OCI-LY1 (cell line): ENCODE measurements around the gene BRF1.

Experiments used
- H2AFZ ChIP-seq: fragments of 200-600 bp; sonication (generic), shearing (Covaris generic); 2 replicates; pipeline ENCODE4 v1.6.0; 2014; ENCODE audit warnings: antibody characterized with exemption, mild to moderate bottlenecking, low read length
- H3F3A ChIP-seq: fragments of 200-600 bp; sonication (generic), shearing (Covaris generic); 2 replicates; pipeline ENCODE4 v1.6.0; 2014; ENCODE audit warnings: mild to moderate bottlenecking, antibody characterized with exemption, low read length, moderate library complexity; ENCODE audit not compliant: insufficient read depth
- H3K27ac ChIP-seq: fragments of 200-600 bp; sonication (generic); 2 replicates; pipeline ENCODE4 v1.5.1; 2014; ENCODE audit warnings: low read length, mixed run types, mild to moderate bottlenecking, low read depth; ENCODE audit not compliant: poor library complexity, severe bottlenecking
- H3K27me3 ChIP-seq: fragments of 200-600 bp; sonication (generic); 2 replicates; pipeline ENCODE4 v1.6.0; 2014; ENCODE audit warnings: antibody characterized with exemption, mild to moderate bottlenecking, low read length, moderate library complexity; ENCODE audit not compliant: insufficient read depth
- H3K36me3 ChIP-seq: fragments of 200-600 bp; sonication (generic); 2 replicates; pipeline ENCODE4 v1.6.1; 2014; ENCODE audit warnings: mild to moderate bottlenecking, antibody characterized with exemption, low read length, moderate library complexity, mixed read lengths; ENCODE audit not compliant: insufficient read depth
- H3K4me1 ChIP-seq: fragments of 200-600 bp; sonication (generic); 2 replicates; pipeline ENCODE4 v1.5.1; 2014; ENCODE audit warnings: mild to moderate bottlenecking, low read length, moderate library complexity; ENCODE audit not compliant: insufficient read depth, severe bottlenecking
- H3K4me2 ChIP-seq: fragments of 200-600 bp; sonication (generic), shearing (Covaris generic); 2 replicates; pipeline ENCODE4 v1.6.1; 2014; ENCODE audit warnings: low read length
- H3K4me3 ChIP-seq: fragments of 200-600 bp; sonication (generic); 2 replicates; pipeline ENCODE4 v1.5.1; 2014; ENCODE audit warnings: low read length, low read depth, mild to moderate bottlenecking, mixed read lengths; ENCODE audit not compliant: poor library complexity, severe bottlenecking
- H3K79me2 ChIP-seq: fragments of 200-600 bp; shearing (Covaris generic); 2 replicates; pipeline ENCODE4 v1.6.1; 2016; ENCODE audit warnings: mixed run types, low read length, mixed read lengths; ENCODE audit not compliant: insufficient read depth
- H3K9ac ChIP-seq: fragments of 200-600 bp; sonication (generic), shearing (Covaris generic); 2 replicates; pipeline ENCODE4 v1.6.1; 2014; ENCODE audit warnings: mild to moderate bottlenecking, low read length, mixed read lengths
- H3K9me2 ChIP-seq: fragments of 200-600 bp; sonication (generic), shearing (Covaris generic); 2 replicates; pipeline ENCODE4 v1.6.1; 2014; ENCODE audit warnings: low read depth, mild to moderate bottlenecking, low read length, mixed read lengths
- H3K9me3 ChIP-seq: fragments of 200-600 bp; shearing (Covaris generic); 2 replicates; pipeline ENCODE4 v1.6.1; 2014; ENCODE audit warnings: low read length, mixed read lengths
- H4K20me1 ChIP-seq: fragments of 200-600 bp; sonication (generic), shearing (Covaris generic); 2 replicates; pipeline ENCODE4 v1.6.0; 2016; ENCODE audit warnings: mild to moderate bottlenecking, low read length; ENCODE audit not compliant: insufficient read depth
- CTCF ChIP-seq: fragments of 200-600 bp; sonication (generic), shearing (Covaris generic); IDR thresholded peaks from 2 replicates; pipeline ENCODE4 v1.5.1; 2017; ENCODE audit warnings: mild to moderate bottlenecking, antibody characterized with exemption, low read length, moderate library complexity, mixed read lengths
- EZH2 ChIP-seq: fragments of 200-600 bp; sonication (generic), shearing (Covaris generic); IDR thresholded peaks from 2 replicates; pipeline ENCODE4 v1.8.0; 2017; ENCODE audit warnings: borderline replicate concordance, mixed run types, mild to moderate bottlenecking, antibody characterized with exemption, low read length, moderate library complexity, mixed read lengths

BRF1 gene

GRCh38 chr14:105228562-105228961, 72.2 kb downstream of the BRF1 start:
- Histone ChIP-seq H3K4me2 (no peak overlapping the region), H3K79me2 (no peaks in the 10 kb centered on the region), H3K9ac (no peak overlapping the region), H3K27me3 (no peaks in the 10 kb centered on the region), H3K36me3 (peaks cover 3% of the 10 kb centered on the region; the same call in 1 of the 2 replicates), H3K4me1 (peaks cover 2% of the 10 kb centered on the region), H3K4me3 (no peak overlapping the region), H3K27ac (no peak overlapping the region), H3K9me2 (no peaks in the 10 kb centered on the region), H3K9me3 (no peaks in the 10 kb centered on the region), H2AFZ (no peak overlapping the region), H4K20me1 (no peaks in the 10 kb centered on the region), H3F3A (no peaks in the 10 kb centered on the region)
- TF ChIP-seq EZH2 = no peak
- no peak for TF ChIP-seq CTCF

GRCh38 chr14:105227346-105227745, 73.5 kb downstream of the BRF1 start:
- Histone ChIP-seq H4K20me1 (no peaks in the 10 kb centered on the region), H3K4me1 (peaks cover 11% of the 10 kb centered on the region), H3K36me3 (peaks cover 3% of the 10 kb centered on the region; the same call in 1 of the 2 replicates), H3K27me3 (no peaks in the 10 kb centered on the region), H2AFZ (no peak overlapping the region), H3F3A (no peaks in the 10 kb centered on the region), H3K27ac (no peak overlapping the region), H3K9me3 (no peaks in the 10 kb centered on the region), H3K4me3 (no peak overlapping the region), H3K9ac (no peak overlapping the region), H3K79me2 (no peaks in the 10 kb centered on the region), H3K9me2 (no peaks in the 10 kb centered on the region), H3K4me2 (no peak overlapping the region)
- TF ChIP-seq EZH2 = no peak
- no peak for TF ChIP-seq CTCF

- no peaks in the 10 kb centered on the region for H3K9me3 ChIP-seq
- H3K36me3 ChIP-seq = peaks cover 3% of the 10 kb centered on the region; the same call in 1 of the 2 replicates
- no peaks in the 10 kb centered on the region for H3K9me2 ChIP-seq
- H3K27ac ChIP-seq = no peak overlapping the region
- H3K9ac ChIP-seq = no peak overlapping the region
- H4K20me1 ChIP-seq = no peaks in the 10 kb centered on the region
- TF ChIP-seq CTCF (no peak), EZH2 (no peak)
- H3K27me3 ChIP-seq = no peaks in the 10 kb centered on the region
- H3K4me3 ChIP-seq = no peak overlapping the region
- no peak overlapping the region for H3K4me2 ChIP-seq
- H2AFZ ChIP-seq = no peak overlapping the region
- H3F3A ChIP-seq = no peaks in the 10 kb centered on the region
- no peaks in the 10 kb centered on the region for H3K79me2 ChIP-seq
- H3K4me1 ChIP-seq = peaks cover 11% of the 10 kb centered on the region
Measured at GRCh38 chr14:105226198-105226597, 74.6 kb downstream of the BRF1 start.
